ENCODE results near the gene NT5DC4.
"Not testable (repeated sequence)": the region's sequence is repeated elsewhere in the genome, so short reads cannot be mapped to it uniquely, and the experiment has no call there.

DNA sequence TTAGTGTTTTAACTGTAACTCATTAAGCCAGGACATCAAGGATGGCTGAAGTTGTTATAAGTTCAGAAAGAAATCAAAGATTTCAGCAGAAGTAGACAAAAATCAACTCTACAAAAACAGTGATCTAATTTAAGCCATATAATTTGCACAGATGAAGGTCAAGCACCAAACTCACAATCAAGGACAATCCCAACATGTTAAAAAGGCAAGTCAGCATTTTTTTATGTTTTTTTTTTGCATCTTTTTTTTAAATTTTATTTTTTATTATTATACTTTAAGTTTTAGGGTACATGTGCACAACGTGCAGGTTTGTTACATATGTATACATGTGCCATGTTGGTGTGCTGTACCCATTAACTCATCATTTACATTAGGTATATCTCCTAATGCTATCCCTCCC lies 4.7 kb upstream of the NT5DC4 start:
- TF ChIP-seq, protein P1, sequence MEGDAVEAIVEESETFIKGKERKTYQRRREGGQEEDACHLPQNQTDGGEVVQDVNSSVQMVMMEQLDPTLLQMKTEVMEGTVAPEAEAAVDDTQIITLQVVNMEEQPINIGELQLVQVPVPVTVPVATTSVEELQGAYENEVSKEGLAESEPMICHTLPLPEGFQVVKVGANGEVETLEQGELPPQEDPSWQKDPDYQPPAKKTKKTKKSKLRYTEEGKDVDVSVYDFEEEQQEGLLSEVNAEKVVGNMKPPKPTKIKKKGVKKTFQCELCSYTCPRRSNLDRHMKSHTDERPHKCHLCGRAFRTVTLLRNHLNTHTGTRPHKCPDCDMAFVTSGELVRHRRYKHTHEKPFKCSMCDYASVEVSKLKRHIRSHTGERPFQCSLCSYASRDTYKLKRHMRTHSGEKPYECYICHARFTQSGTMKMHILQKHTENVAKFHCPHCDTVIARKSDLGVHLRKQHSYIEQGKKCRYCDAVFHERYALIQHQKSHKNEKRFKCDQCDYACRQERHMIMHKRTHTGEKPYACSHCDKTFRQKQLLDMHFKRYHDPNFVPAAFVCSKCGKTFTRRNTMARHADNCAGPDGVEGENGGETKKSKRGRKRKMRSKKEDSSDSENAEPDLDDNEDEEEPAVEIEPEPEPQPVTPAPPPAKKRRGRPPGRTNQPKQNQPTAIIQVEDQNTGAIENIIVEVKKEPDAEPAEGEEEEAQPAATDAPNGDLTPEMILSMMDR (conservative IDR thresholded peaks at IDR 0.05; ENCODE audit: low read depth, low read length): not testable (repeated sequence)
- TF ChIP-seq EZH2 (IDR thresholded peaks at IDR 0.05; ENCODE audit: borderline replicate concordance, low read depth, low read length, poor library complexity, severe bottlenecking): not testable (repeated sequence)
